ENCODE results near the gene SCUBE1.

SCUBE1 gene

GRCh38 chr22:43239193-43239780 lies 103.9 kb downstream of the SCUBE1 start:
- H3K4me3 ChIP-seq (ENCODE audit: low read depth, low read length): no peak overlapping the region
- no peak for DNase-seq (ENCODE audit: low read depth)
- TF ChIP-seq CTCF (IDR thresholded peaks at IDR 0.05; ENCODE audit: insufficient read depth, low read depth, low read length, missing control alignments): no peak

GRCh38 chr22:43238526-43239006 lies 104.6 kb downstream of the SCUBE1 start:
- H3K4me3 ChIP-seq (ENCODE audit: low read depth, low read length): no peak overlapping the region
- no peak for DNase-seq (ENCODE audit: low read depth)
- TF ChIP-seq CTCF (IDR thresholded peaks at IDR 0.05; ENCODE audit: insufficient read depth, low read depth, low read length, missing control alignments): no peak

GRCh38 chr22:43237280-43237679 lies 105.9 kb downstream of the SCUBE1 start:
- H3K4me3 ChIP-seq (ENCODE audit: low read depth, low read length): no peak overlapping the region
- no peak for TF ChIP-seq CTCF (IDR thresholded peaks at IDR 0.05; ENCODE audit: insufficient read depth, low read depth, low read length, missing control alignments)
- no peak for DNase-seq (ENCODE audit: low read depth)

GRCh38 chr22:43236411-43237166 lies 106.6 kb downstream of the SCUBE1 start:
- no peak for TF ChIP-seq CTCF (IDR thresholded peaks at IDR 0.05; ENCODE audit: insufficient read depth, low read depth, low read length, missing control alignments)
- H3K4me3 ChIP-seq (ENCODE audit: low read depth, low read length): no peak overlapping the region
- no peak for DNase-seq (ENCODE audit: low read depth)

GRCh38 chr22:43235445-43236409 lies 107.4 kb downstream of the SCUBE1 start:
- TF ChIP-seq CTCF (IDR thresholded peaks at IDR 0.05; ENCODE audit: insufficient read depth, low read depth, low read length, missing control alignments): no peak
- no peak for DNase-seq (ENCODE audit: low read depth)
- H3K4me3 ChIP-seq (ENCODE audit: low read depth, low read length): no peak overlapping the region

- TF ChIP-seq CTCF (IDR thresholded peaks at IDR 0.05; ENCODE audit: insufficient read depth, low read depth, low read length, missing control alignments): no peak
- no peak overlapping the region for H3K4me3 ChIP-seq (ENCODE audit: low read depth, low read length)
- DNase-seq (ENCODE audit: low read depth): no peak
Measured at GRCh38 chr22:43234264-43234988, 108.7 kb downstream of the SCUBE1 start.
